CD14-positive monocyte (primary cell): ENCODE data around the gene CHCHD6. TPM values are rescaled to one million over a fixed set of nuclear protein-coding genes. Genes with fewer than 3 reads are reported as not detected.
A peak's percentile ranks its signal among the peaks of the same experiment; 100 is the strongest.

ENCODE experiments used
- DNase-seq, 3 donors: peaks; one replicate each; pipeline ENCODE4 v3.0.0-alpha.2; 2011 to 2022
- H2AFZ ChIP-seq: 2 replicates; pipeline ENCODE4 v1.6.0; 2012; ENCODE audit warnings: mild to moderate bottlenecking, low read depth, low read length, inconsistent platforms; ENCODE audit not compliant: insufficient read depth, poor library complexity, severe bottlenecking
- H3K27ac ChIP-seq, 2 donors: 1 replicate in 1 of 2; 2 replicates in 1 of 2; pipeline ENCODE4 v1.5.1; 2012 to 2013; ENCODE audit warnings: low read length in 2 of 2, control low read depth in 1 of 2, inconsistent platforms in 1 of 2, low read depth in 1 of 2, mild to moderate bottlenecking in 1 of 2
- H3K27me3 ChIP-seq, 2 donors: one replicate each; pipeline versions ENCODE4 v1.6.0 to v1.6.1; 2011 to 2013; ENCODE audit warnings: low read length in 2 of 2; ENCODE audit not compliant: control insufficient read depth in 2 of 2, insufficient read depth in 2 of 2
- H3K36me3 ChIP-seq, 2 donors: replicated peaks in 1 of 2; 1 replicate in 1 of 2; 2 replicates in 1 of 2; pipeline versions ENCODE4 v1.5.1 to v1.6.1; 2012 to 2013; ENCODE audit warnings: low read length in 2 of 2, control low read depth in 1 of 2, inconsistent platforms in 1 of 2, mild to moderate bottlenecking in 1 of 2; ENCODE audit not compliant: insufficient read depth in 2 of 2, control insufficient read depth in 1 of 2
- H3K4me1 ChIP-seq, 2 donors: 1 replicate in 1 of 2; 2 replicates in 1 of 2; pipeline versions ENCODE4 v1.5.1 to v1.6.1; 2012 to 2013; ENCODE audit warnings: low read length in 2 of 2, control low read depth in 1 of 2, inconsistent platforms in 1 of 2, mild to moderate bottlenecking in 1 of 2, moderate library complexity in 1 of 2; ENCODE audit not compliant: insufficient read depth in 2 of 2, control insufficient read depth in 1 of 2
- H3K4me2 ChIP-seq: replicated peaks from 2 replicates; pipeline ENCODE3; 2012; ENCODE audit warnings: low read length, moderate library complexity, mild to moderate bottlenecking; ENCODE audit not compliant: poor library complexity, severe bottlenecking; ENCODE audit errors: extremely low read depth
- H3K4me3 ChIP-seq, 3 experiments: fragments of 200-600 bp in 1 of 3; sonication (generic) in 1 of 3; replicated peaks in 1 of 3; 1 replicate in 2 of 3; 2 replicates in 1 of 3; pipeline ENCODE4 v1.5.1; 2011 to 2013; ENCODE audit warnings: low read length in 3 of 3, mild to moderate bottlenecking in 3 of 3, control low read depth in 2 of 3, low read depth in 2 of 3, inconsistent platforms in 1 of 3, moderate library complexity in 1 of 3
- H3K79me2 ChIP-seq: 2 replicates; pipeline ENCODE4 v1.6.0; 2012; ENCODE audit warnings: mild to moderate bottlenecking, control low read depth, inconsistent platforms, low read length, moderate library complexity; ENCODE audit not compliant: insufficient read depth
- H3K9ac ChIP-seq: 2 replicates; pipeline ENCODE4 v1.6.0; 2017; ENCODE audit warnings: low read length, mild to moderate bottlenecking; ENCODE audit not compliant: insufficient read depth, poor library complexity, severe bottlenecking
- H3K9me3 ChIP-seq, 2 donors: replicated peaks in 1 of 2; 1 replicate in 1 of 2; 2 replicates in 1 of 2; pipeline versions ENCODE4 v1.5.1 to v1.6.1; 2012 to 2013; ENCODE audit warnings: low read length in 2 of 2, control low read depth in 1 of 2; ENCODE audit not compliant: control insufficient read depth in 1 of 2, insufficient read depth in 1 of 2
- H4K20me1 ChIP-seq: 2 replicates; pipeline ENCODE4 v1.6.0; 2012; ENCODE audit warnings: mild to moderate bottlenecking, low read length, control low read depth, moderate library complexity; ENCODE audit not compliant: insufficient read depth
- H3K27ac Mint-ChIP-seq, 7 donors: one replicate each; pipeline ENCODE4 v1.8.0; 2020; ENCODE audit warnings: mild to moderate bottlenecking in 7 of 7, mixed read lengths in 7 of 7, moderate library complexity in 6 of 7, inconsistent platforms in 2 of 7
- H3K27me3 Mint-ChIP-seq, 3 donors: one replicate each; pipeline ENCODE4 v1.8.0; 2021 to 2022; ENCODE audit warnings: low read depth in 3 of 3, mild to moderate bottlenecking in 3 of 3, mixed read lengths in 3 of 3, moderate library complexity in 3 of 3, inconsistent platforms in 1 of 3
- H3K36me3 Mint-ChIP-seq, 2 donors: one replicate each; pipeline ENCODE4 v1.8.0; 2020; ENCODE audit warnings: mixed read lengths in 2 of 2, inconsistent platforms in 1 of 2, mild to moderate bottlenecking in 1 of 2
- H3K4me1 Mint-ChIP-seq: one replicate; pipeline ENCODE4 v1.8.0; 2020; ENCODE audit warnings: mild to moderate bottlenecking, mixed read lengths
- H3K4me3 Mint-ChIP-seq, 2 donors: one replicate each; pipeline ENCODE4 v1.8.0; 2020; ENCODE audit warnings: mild to moderate bottlenecking in 2 of 2, mixed read lengths in 2 of 2, moderate library complexity in 1 of 2
- H3K9me3 Mint-ChIP-seq, 7 donors: one replicate each; pipeline ENCODE4 v1.8.0; 2020 to 2022; ENCODE audit warnings: mixed read lengths in 7 of 7, mild to moderate bottlenecking in 6 of 7, moderate library complexity in 6 of 7, inconsistent platforms in 2 of 7
- WGBS: methylation state at CpG from one replicate; pipeline ENCODE4 v1.1.5; 2013; ENCODE audit warnings: missing lambda C conversion rate; ENCODE audit not compliant: insufficient coverage; 5-methylcytosine and 5-hydroxymethylcytosine counted together
- intact Hi-C, 2 donors: fragments of 100-400 bp; cut with micrococcal nuclease; formaldehyde crosslinking; loops; one replicate each; pipeline versions ENCODE4 v1.15.0 to v1.15.1; 2023
- polyA plus RNA-seq, 3 donors: library from polyadenylated mRNA; depleted of rRNA in 1 of 3; unstranded in 2 of 3; stranded (reverse) in 1 of 3; fragments of 300-500 nt in 2 of 3; fragments of >200 nt in 1 of 3; fragmentation: Illumina TruSeq in 2 of 3; gene quantifications; 1 replicate in 2 of 3; 2 replicates in 1 of 3; pipeline ENCODE4 v1.2.3, GENCODE V29; 2012 to 2021
- TF ChIP-seq, protein P1 (sequence below): fragments of 200-600 bp; IDR thresholded peaks from one replicate; pipeline ENCODE4 v1.8.0; 2022; ENCODE audit warnings: antibody characterized with exemption, mild to moderate bottlenecking

Gene CHCHD6
- polyA plus RNA-seq, 3 donors: 1.1 to 1.8 (median 1.8) TPM

DNA sequence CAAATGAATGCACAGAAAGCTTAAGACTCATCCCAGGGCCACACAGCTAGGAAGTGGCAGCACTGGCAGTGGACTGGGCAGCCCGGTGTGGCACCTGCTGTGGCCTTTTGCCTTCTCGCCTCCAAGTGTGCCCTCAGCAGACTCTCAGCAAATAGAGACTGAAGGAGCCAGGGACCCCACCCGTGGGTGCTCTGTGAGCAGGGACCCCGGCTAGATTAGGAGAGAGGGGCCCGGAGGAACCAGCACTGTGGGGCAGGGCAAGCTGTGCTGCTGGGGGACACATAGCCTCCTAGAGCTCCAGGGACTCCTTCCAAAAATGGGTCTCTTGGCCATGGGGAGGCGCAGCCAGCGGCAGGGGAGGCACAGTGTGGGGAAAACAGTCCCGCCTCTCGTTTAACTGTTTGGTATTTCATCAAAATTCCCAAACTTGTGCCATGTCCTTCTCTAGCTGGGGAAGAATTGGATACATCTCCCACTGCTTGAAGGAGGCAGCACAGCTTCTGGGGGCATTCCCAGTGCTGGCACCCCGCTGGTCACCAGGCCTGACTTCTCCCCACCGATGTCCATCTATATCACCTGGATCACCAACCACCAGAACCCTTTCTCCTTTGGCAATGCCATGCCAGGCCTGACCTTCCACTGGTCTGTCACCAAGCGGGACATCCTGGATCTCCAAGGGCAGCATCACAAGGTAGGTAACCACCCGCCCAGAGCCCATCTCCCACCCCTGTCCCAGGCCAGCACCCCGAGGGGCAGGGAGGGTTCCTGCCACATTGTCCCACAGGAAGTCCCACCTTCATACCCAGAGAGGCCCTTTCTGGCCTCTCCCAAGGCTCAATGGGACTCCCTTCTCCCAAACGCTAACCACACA, 37.1 kb upstream of the CHCHD6 start:
- Mint-ChIP-seq H3K36me3 (no peaks in the 10 kb centered on the region), H3K9me3 (peaks cover 0 to 8% (median 4%) of the 10 kb centered on the region in 7 donors), H3K27me3 (peaks cover 3 to 16% (median 5%) of the 10 kb centered on the region in 3 donors), H3K27ac (peak overlapping the region in 1 of 7 donors; percentile 60), H3K4me1 (peaks cover 4% of the 10 kb centered on the region), H3K4me3 (no peak overlapping the region)
- 88% methylated on average over 14 of the region's 15 CpGs for WGBS
- Histone ChIP-seq H4K20me1 (no peaks in the 10 kb centered on the region), H2AFZ (no peak overlapping the region), H3K27ac (no peak overlapping the region), H3K36me3 (no peaks in the 10 kb centered on the region), H3K9ac (no peak overlapping the region), H3K79me2 (no peaks in the 10 kb centered on the region), H3K4me1 (no peaks in the 10 kb centered on the region), H3K27me3 (no peaks in the 10 kb centered on the region), H3K4me2 (no peak overlapping the region), H3K4me3 (no peak overlapping the region), H3K9me3 (peaks cover 0 to 5% of the 10 kb centered on the region in 2 donors)
- intact Hi-C loops: no loop called here
- TF ChIP-seq, protein P1, sequence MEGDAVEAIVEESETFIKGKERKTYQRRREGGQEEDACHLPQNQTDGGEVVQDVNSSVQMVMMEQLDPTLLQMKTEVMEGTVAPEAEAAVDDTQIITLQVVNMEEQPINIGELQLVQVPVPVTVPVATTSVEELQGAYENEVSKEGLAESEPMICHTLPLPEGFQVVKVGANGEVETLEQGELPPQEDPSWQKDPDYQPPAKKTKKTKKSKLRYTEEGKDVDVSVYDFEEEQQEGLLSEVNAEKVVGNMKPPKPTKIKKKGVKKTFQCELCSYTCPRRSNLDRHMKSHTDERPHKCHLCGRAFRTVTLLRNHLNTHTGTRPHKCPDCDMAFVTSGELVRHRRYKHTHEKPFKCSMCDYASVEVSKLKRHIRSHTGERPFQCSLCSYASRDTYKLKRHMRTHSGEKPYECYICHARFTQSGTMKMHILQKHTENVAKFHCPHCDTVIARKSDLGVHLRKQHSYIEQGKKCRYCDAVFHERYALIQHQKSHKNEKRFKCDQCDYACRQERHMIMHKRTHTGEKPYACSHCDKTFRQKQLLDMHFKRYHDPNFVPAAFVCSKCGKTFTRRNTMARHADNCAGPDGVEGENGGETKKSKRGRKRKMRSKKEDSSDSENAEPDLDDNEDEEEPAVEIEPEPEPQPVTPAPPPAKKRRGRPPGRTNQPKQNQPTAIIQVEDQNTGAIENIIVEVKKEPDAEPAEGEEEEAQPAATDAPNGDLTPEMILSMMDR: no peak
- DNase-seq: no peak

DNA sequence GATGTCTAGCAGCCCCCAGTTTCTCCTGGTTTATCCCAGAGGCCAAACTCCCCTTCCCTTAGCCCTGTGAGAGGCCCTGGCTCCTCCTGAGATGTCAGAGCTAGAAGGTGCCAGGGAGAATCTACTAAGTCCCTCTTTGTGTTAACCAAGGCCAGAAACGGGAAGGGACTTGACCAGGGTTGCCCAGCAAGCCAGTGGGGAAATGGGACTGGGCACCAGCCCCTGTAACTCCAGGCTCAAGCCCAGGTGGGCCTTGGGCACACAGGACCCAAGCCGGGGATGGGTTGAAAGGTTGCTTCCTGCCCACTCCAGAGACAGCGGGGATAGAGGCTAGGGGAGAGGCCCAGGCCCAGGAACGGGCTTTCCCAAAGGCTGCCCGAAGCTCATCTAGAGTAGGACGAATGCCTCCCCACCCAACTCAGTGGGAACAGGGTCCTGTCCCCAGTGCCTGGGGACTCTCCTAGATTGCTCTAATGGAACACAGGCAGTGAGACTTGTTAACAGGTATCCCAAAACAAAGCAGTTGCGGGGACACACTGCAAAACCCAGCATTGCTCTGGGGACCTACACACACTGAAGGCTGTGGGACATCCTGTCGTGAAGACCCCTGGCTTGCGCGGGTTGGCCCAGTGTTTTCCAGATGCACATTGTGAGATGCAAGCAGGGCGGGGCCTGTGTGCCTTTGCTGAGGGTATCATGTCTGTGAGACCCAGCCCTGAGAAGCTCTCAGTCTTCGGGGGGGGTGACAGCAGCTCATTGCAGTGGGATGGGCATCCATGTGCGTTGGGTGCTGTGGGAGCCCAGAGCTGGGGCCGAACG, 36.2 kb upstream of the CHCHD6 start:
- Histone ChIP-seq H3K4me2 (no peak overlapping the region), H2AFZ (no peak overlapping the region), H3K27ac (no peak overlapping the region), H3K9me3 (peaks cover 0 to 13% of the 10 kb centered on the region in 2 donors), H3K4me1 (no peaks in the 10 kb centered on the region), H4K20me1 (no peaks in the 10 kb centered on the region), H3K79me2 (no peaks in the 10 kb centered on the region), H3K4me3 (no peak overlapping the region), H3K36me3 (no peaks in the 10 kb centered on the region), H3K27me3 (no peaks in the 10 kb centered on the region), H3K9ac (no peak overlapping the region)
- H3K36me3 Mint-ChIP-seq: no peaks in the 10 kb centered on the region
- 94% methylated on average over 15 of the region's 15 CpGs for WGBS
- no peak overlapping the region for H3K4me3 Mint-ChIP-seq
- peaks cover 0 to 12% (median 5%) of the 10 kb centered on the region in 7 donors for H3K9me3 Mint-ChIP-seq
- H3K27ac Mint-ChIP-seq: peak overlapping the region in 1 of 7 donors; percentile 32
- peaks cover 4% of the 10 kb centered on the region for H3K4me1 Mint-ChIP-seq
- peaks cover 3 to 11% (median 3%) of the 10 kb centered on the region in 3 donors for H3K27me3 Mint-ChIP-seq
- no peak for DNase-seq
- intact Hi-C loops: no loop called here
- TF ChIP-seq, protein P1: no peak
